ENCODE measurements around the gene TRAF1.
A peak's percentile ranks its signal among the peaks of the same experiment; 100 is the strongest.

TRAF1 gene

GRCh38 chr9:120866651-120867050, 59.9 kb downstream of the TRAF1 start:
- no peak for DNase-seq (ENCODE audit: low read depth)
- H3K4me3 ChIP-seq (ENCODE audit: low read depth, low read length) = no peak overlapping the region
- no peak for TF ChIP-seq POLR2A (IDR thresholded peaks at IDR 0.05; ENCODE audit: extremely low read depth, insufficient read length)
- no peak for TF ChIP-seq CTCF (IDR thresholded peaks at IDR 0.05; ENCODE audit: low read depth, low read length)
- no peak for TF ChIP-seq MAX (IDR thresholded peaks at IDR 0.05; ENCODE audit: low read depth, low read length)
- TF ChIP-seq MYC (IDR thresholded peaks at IDR 0.05; ENCODE audit: low read depth, low read length) = no peak

- no peak for DNase-seq (ENCODE audit: low read depth)
- no peak overlapping the region for H3K4me3 ChIP-seq (ENCODE audit: low read depth, low read length)
- TF ChIP-seq POLR2A (IDR thresholded peaks at IDR 0.05; ENCODE audit: extremely low read depth, insufficient read length) (no peak), MAX (IDR thresholded peaks at IDR 0.05; ENCODE audit: low read depth, low read length) (no peak), CTCF (IDR thresholded peaks at IDR 0.05; ENCODE audit: low read depth, low read length) (no peak), MYC (IDR thresholded peaks at IDR 0.05; ENCODE audit: low read depth, low read length) (no peak)
These were observed 60.8 kb downstream of the TRAF1 start for GRCh38 chr9:120865809-120866208.

- TF ChIP-seq MYC (IDR thresholded peaks at IDR 0.05; ENCODE audit: low read depth, low read length) = no peak
- no peak for TF ChIP-seq POLR2A (IDR thresholded peaks at IDR 0.05; ENCODE audit: extremely low read depth, insufficient read length)
- no peak for TF ChIP-seq CTCF (IDR thresholded peaks at IDR 0.05; ENCODE audit: low read depth, low read length)
- TF ChIP-seq MAX (IDR thresholded peaks at IDR 0.05; ENCODE audit: low read depth, low read length) = no peak
These were observed 61.4 kb downstream of the TRAF1 start for GRCh38 chr9:120865176-120865575.

GRCh38 chr9:120864719-120865118, 61.9 kb downstream of the TRAF1 start:
- TF ChIP-seq MAX (IDR thresholded peaks at IDR 0.05; ENCODE audit: low read depth, low read length) (no peak), MYC (IDR thresholded peaks at IDR 0.05; ENCODE audit: low read depth, low read length) (no peak), CTCF (IDR thresholded peaks at IDR 0.05; ENCODE audit: low read depth, low read length) (no peak), POLR2A (IDR thresholded peaks at IDR 0.05; ENCODE audit: extremely low read depth, insufficient read length) (no peak)
- DNase-seq (ENCODE audit: low read depth) = no peak
- H3K4me3 ChIP-seq (ENCODE audit: low read depth, low read length) = no peak overlapping the region

More at GRCh38 chr9:120865176-120865575, 61.4 kb downstream of the TRAF1 start:
- DNase-seq (ENCODE audit: low read depth) = no peak
- H3K4me3 ChIP-seq (ENCODE audit: low read depth, low read length) = no peak overlapping the region

- no peak for DNase-seq (ENCODE audit: low read depth)
- no peak for TF ChIP-seq MYC (IDR thresholded peaks at IDR 0.05; ENCODE audit: low read depth, low read length)
- peak; percentile 7 for TF ChIP-seq CTCF (IDR thresholded peaks at IDR 0.05; ENCODE audit: low read depth, low read length)
- H3K4me3 ChIP-seq (ENCODE audit: low read depth, low read length) = no peak overlapping the region
These were observed 62.8 kb downstream of the TRAF1 start for GRCh38 chr9:120863833-120864232.

- DNase-seq (ENCODE audit: low read depth) = no peak
- H3K4me3 ChIP-seq (ENCODE audit: low read depth, low read length) = no peak overlapping the region
- TF ChIP-seq MYC (IDR thresholded peaks at IDR 0.05; ENCODE audit: low read depth, low read length) (no peak), CTCF (IDR thresholded peaks at IDR 0.05; ENCODE audit: low read depth, low read length) (no peak), POLR2A (IDR thresholded peaks at IDR 0.05; ENCODE audit: extremely low read depth, insufficient read length) (no peak), MAX (IDR thresholded peaks at IDR 0.05; ENCODE audit: low read depth, low read length) (no peak)
These were observed 64.1 kb downstream of the TRAF1 start for GRCh38 chr9:120862452-120862851.

All from NB4 (cell line).